Measurements from ENCODE around the gene LRP5. TPM values are rescaled to one million over a fixed set of nuclear protein-coding genes. Genes with fewer than 3 reads are reported as not detected.
"Not testable (repeated sequence)": the region's sequence is repeated elsewhere in the genome, so short reads cannot be mapped to it uniquely, and the experiment has no call there.

The LRP5 gene
- total RNA-seq, 1 donor from 2014 or later, result 38.7 TPM

DNA sequence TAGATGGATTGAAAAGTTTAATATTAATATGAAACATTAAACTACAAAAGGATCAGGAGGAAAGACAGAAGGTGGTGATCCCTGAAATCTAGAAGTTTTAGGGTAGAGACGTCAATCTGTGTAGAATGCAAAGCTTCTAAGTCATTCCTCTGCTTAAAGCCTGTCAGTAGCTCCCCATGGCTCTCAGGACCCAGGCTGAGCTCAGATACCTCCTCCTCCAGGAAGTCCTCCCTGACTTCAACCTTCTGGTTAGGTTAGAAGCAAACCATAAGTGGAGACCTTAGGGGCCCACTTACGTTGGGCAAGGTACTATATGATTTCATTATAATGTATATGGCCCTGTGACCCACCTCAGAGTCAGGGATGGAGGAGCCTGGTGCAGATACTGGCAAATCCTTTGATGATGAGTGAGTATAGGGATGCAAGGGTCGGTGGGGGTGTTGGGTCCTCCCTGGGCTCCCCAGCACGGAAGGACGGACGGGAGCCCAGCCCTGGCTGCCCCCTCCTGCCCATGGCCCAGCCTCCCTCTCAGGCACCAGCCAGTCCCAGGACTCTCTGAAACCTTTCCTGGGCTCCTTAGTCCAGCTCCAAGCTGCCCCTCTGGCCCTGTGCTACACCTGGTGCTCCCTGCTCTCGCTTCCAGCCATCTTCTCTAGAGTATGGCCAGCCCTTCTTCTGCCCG lies 145.0 kb downstream of the LRP5 start:
- no peaks in the 10 kb centered on the region for H3K9me3 Mint-ChIP-seq (ENCODE audit: low read depth)
- H3K27me3 Mint-ChIP-seq (ENCODE audit: low read depth), result no peaks in the 10 kb centered on the region
- no peak for DNase-seq (ENCODE audit: low spot score)
- no peak overlapping the region for H3K4me3 Mint-ChIP-seq (ENCODE audit: unreplicated experiment)
- H3K4me1 Mint-ChIP-seq (ENCODE audit: low read depth), result peaks cover 10% of the 10 kb centered on the region
- TF ChIP-seq, protein P1, sequence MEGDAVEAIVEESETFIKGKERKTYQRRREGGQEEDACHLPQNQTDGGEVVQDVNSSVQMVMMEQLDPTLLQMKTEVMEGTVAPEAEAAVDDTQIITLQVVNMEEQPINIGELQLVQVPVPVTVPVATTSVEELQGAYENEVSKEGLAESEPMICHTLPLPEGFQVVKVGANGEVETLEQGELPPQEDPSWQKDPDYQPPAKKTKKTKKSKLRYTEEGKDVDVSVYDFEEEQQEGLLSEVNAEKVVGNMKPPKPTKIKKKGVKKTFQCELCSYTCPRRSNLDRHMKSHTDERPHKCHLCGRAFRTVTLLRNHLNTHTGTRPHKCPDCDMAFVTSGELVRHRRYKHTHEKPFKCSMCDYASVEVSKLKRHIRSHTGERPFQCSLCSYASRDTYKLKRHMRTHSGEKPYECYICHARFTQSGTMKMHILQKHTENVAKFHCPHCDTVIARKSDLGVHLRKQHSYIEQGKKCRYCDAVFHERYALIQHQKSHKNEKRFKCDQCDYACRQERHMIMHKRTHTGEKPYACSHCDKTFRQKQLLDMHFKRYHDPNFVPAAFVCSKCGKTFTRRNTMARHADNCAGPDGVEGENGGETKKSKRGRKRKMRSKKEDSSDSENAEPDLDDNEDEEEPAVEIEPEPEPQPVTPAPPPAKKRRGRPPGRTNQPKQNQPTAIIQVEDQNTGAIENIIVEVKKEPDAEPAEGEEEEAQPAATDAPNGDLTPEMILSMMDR (IDR thresholded peaks at IDR 0.05), result no peak
- no peak overlapping the region for H3K27ac Mint-ChIP-seq (ENCODE audit: unreplicated experiment)
- no peaks in the 10 kb centered on the region for H3K36me3 Mint-ChIP-seq (ENCODE audit: low read depth)

GRCh38 chr11:68457898-68458249 lies 145.5 kb downstream of the LRP5 start:
- TF ChIP-seq, protein P1 (IDR thresholded peaks at IDR 0.05), result no peak
- H3K9me3 Mint-ChIP-seq (ENCODE audit: low read depth), result no peaks in the 10 kb centered on the region
- DNase-seq (ENCODE audit: low spot score), result no peak
- no peaks in the 10 kb centered on the region for H3K36me3 Mint-ChIP-seq (ENCODE audit: low read depth)
- H3K27me3 Mint-ChIP-seq (ENCODE audit: low read depth), result no peaks in the 10 kb centered on the region
- H3K27ac Mint-ChIP-seq (ENCODE audit: unreplicated experiment), result no peak overlapping the region
- peaks cover 15% of the 10 kb centered on the region for H3K4me1 Mint-ChIP-seq (ENCODE audit: low read depth)
- H3K4me3 Mint-ChIP-seq (ENCODE audit: unreplicated experiment), result no peak overlapping the region

- peaks cover 19% of the 10 kb centered on the region for H3K4me1 Mint-ChIP-seq (ENCODE audit: low read depth)
- H3K36me3 Mint-ChIP-seq (ENCODE audit: low read depth); H3K4me3 Mint-ChIP-seq (ENCODE audit: unreplicated experiment); H3K27ac Mint-ChIP-seq (ENCODE audit: unreplicated experiment); H3K27me3 Mint-ChIP-seq (ENCODE audit: low read depth); H3K9me3 Mint-ChIP-seq (ENCODE audit: low read depth): not testable (repeated sequence)
- DNase-seq (ENCODE audit: low spot score), result peak; percentile 14
Observed at GRCh38 chr11:68458340-68458739, 145.9 kb downstream of the LRP5 start.

GRCh38 chr11:68459886-68460740 lies 147.7 kb downstream of the LRP5 start:
- Mint-ChIP-seq H3K9me3 (ENCODE audit: low read depth) (no peaks in the 10 kb centered on the region), H3K4me3 (ENCODE audit: unreplicated experiment) (peak overlapping the region; percentile 77), H3K27ac (ENCODE audit: unreplicated experiment) (peak overlapping the region; percentile 96), H3K27me3 (ENCODE audit: low read depth) (no peaks in the 10 kb centered on the region), H3K4me1 (ENCODE audit: low read depth) (peaks cover 32% of the 10 kb centered on the region), H3K36me3 (ENCODE audit: low read depth) (no peaks in the 10 kb centered on the region)
- DNase-seq (ENCODE audit: low spot score), result peak; percentile 99
- TF ChIP-seq, protein P1 (IDR thresholded peaks at IDR 0.05), result no peak

DNA sequence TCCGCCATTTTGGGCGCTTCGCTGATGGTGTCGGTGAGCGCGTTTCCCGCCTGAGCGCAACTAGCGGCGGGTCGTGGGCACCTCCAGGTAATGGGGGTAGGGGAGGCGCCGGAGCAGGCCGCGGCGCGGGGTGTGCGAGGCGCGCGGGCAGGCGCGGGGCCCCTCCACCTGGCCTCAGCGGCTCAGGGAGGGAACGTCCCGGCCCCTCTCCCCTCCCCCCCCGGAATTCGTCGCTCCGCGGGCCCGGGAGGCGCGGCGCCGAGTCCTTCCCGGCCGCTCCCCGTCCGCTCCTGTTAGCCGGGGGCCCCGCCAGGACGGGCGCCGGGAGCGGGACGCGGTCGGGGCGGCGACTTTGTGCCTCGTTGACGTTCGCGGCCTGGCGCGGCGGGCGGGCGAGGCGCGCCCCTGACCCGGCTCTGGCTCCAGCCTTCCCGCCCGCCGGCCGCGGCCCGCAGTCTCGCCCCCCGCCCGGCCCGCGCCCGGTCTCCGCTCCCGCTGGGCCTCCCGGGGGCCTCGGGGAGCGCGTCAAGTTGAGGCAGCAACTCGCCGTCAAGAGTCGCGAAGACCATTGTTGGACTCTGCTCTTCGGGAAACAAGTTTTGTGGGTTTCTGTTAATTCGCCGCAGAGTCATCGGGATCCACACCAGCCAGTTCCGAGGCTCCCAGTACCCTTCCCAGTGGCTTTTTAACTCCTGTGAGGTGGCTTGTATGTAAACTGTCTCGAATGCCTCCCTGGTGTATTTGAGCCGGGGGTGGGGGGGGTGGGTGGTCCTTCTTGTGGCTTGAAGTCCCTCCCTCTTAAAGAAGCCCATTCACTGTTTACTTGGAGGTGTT lies 148.6 kb downstream of the LRP5 start, which contains the start of gene PPP6R3:
PPP6R3 (plus strand) TSS at position 12 of the 834 bp plus-strand sequence. CDS start 76,913 bp downstream, outside the sequence.
- H3K27ac Mint-ChIP-seq (ENCODE audit: unreplicated experiment), result peak within 1 kb of the TSS; percentile 96
- no peaks in the 10 kb centered on the region for H3K27me3 Mint-ChIP-seq (ENCODE audit: low read depth)
- TF ChIP-seq, protein P1 (IDR thresholded peaks at IDR 0.05), result no peak
- no peak for DNase-seq (ENCODE audit: low spot score)
- peaks cover 41% of the 10 kb centered on the region for H3K4me1 Mint-ChIP-seq (ENCODE audit: low read depth)
- H3K9me3 Mint-ChIP-seq (ENCODE audit: low read depth), result no peaks in the 10 kb centered on the region
- H3K36me3 Mint-ChIP-seq (ENCODE audit: low read depth), result no peaks in the 10 kb centered on the region
- H3K4me3 Mint-ChIP-seq (ENCODE audit: unreplicated experiment), result peak within 1 kb of the TSS; percentile 81

Data from chondrocyte (in vitro differentiated cells).